ENCODE results near the gene OGFOD2.

OGFOD2 gene

DNA sequence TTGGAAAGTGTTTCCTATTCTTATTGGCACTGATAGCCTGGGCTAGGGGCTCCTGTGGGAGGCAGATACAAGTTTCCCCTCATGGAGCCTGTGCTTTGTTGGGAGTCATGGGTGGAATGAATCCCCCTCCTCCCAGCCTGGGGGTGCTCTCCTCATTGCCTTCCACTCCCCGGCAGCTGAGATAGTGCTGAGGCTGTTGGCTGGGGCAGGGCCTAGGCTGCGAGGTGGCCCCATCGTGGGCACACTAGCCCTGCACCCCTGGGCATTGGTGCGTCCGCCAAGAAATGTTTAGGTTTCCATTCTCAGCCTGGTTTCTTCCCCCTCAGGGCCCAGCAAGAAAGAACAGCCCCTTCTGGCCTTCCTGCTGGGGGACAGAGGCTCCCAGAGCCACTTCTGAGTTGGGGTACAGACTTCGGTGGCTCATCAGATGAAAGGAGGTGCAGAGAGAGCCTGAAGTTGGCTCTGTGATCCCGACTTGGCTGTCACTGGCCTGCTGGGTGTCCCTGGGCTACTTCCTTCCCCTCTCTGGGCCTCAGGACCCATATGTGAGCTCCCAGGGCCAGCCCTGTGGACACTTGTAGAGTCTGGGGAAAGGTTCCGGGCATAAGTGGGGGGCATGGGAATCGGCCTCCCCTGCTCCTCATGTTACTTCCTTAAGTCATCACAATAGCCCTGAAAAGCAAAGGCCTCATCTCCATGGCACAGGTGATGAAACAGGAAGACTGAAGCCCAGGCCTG is 2.8 kb downstream of the OGFOD2 start:
- no peak for DNase-seq

DNA sequence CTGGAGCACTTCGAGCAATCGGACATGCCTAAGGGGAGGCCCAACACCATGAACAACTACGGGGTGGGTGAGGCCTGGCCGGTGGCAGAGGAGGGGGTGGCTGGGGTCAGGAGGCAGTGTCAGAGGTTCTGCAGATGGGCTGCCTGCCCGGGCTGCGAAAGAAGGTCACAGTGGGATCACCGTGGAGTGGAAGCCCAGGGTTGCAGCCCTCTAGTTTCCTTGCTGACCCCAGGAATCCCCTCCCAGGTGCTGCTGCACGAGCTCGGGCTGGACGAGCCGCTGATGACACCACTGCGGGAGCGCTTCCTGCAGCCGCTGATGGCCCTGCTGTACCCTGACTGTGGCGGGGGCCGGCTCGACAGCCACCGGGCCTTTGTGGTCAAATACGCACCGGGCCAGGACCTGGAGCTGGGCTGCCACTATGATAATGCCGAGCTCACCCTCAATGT is 3.5 kb downstream of the OGFOD2 start:
- no peak for DNase-seq

DNA sequence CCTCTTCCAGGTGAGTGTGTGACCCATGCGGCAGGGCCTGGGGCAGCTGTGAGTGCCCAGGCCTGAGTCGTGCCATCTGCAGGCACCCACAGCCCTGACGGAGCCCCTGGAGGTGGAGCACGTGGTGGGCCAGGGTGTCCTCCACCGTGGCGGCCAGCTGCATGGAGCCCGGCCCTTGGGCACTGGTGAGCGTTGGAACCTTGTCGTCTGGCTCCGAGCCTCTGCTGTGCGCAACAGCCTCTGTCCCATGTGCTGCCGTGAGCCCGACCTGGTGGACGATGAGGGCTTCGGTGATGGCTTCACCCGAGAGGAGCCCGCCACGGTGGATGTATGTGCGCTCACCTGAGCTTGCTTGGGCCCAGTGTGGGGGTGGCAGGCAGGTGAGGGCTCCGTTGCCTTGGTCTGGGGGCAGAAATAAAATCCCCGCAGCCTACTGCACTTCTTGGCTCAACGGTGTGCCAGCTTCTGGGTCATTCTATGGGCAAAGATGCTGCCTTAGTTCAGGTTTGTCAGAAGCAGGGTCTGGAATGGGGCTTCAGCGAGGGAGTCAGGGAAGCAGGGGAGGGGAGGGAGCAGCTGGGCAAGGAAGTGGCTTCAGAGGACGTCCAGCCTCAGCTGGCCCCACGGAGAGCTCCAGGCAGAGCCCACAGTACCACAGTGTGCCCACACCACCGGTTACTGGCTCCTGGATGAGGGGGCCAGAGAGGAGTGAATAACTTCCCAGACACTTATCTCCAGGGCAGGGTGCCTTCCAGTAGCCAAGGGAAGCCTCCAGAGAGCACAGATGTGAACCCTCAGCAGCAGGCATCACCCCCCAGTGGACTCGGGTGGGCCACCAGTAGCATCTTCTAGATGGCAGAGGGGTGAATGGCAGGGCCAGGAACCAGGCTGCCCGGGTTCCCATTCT is 4.2 kb downstream of the OGFOD2 start:
- no peak for DNase-seq

DNA sequence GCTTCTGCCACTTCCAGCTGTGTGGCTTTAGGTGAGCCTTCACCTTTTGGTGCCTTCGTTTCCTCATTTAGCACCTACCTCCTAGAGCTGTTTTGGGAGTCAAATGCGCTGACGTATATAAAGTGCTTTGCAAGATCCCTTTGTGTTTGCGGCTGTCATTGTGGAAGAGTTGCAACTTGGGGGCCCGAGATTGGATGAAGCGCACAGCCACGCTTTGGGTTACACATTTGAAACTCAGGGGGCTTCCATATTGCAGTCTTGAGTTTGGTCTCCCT is 4.8 kb downstream of the OGFOD2 start:
- no peak for DNase-seq

DNA sequence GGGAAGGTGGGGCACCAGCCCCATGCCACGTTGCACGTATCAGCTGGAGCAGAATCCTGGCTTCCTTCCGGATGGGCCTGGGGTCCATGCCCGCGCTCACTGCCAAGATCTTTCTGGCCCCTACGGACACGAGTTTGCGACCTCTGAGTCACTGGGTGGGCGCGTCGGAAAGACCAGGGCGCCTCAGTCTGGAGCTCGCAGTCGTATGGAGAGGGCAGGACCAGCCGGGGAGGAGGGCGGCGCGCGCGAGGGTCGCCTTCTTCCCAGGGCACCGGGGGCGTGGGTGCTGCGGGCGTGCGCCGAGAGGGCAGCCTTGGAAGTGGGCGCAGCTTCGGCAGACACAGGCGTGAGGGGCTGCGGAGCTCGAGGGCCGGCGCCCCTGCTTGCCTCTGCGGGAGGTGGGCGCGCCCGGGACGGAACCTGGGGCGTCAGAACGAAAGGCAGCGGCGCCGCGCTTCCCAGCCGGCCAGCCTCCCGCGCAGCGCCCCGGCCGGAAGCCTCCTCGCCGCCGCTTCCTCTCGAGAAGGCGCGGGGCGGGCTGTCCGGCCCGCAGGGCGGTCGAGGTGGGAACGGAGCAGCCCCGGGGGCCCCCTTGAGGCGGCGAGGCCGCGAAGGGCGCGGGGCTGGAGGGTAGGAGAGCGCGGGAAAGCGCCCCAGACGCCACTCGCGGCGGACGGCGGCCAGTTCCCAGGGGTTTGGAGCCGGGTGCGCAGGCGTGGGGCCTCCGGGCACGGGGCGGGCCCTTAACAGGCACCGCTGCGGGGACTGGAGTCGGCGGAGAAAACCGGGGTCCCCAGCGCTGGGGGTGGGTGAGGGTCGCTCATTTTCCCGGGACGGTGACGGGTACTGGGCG is 5.4 kb downstream of the OGFOD2 start, which contains the start of gene ARL6IP4:
Gene ARL6IP4 (plus strand): TSS at position 499 of the 853 bp plus-strand sequence. CDS start 459 bp downstream, outside the sequence.
- DNase-seq: peak; percentile 42

DNA sequence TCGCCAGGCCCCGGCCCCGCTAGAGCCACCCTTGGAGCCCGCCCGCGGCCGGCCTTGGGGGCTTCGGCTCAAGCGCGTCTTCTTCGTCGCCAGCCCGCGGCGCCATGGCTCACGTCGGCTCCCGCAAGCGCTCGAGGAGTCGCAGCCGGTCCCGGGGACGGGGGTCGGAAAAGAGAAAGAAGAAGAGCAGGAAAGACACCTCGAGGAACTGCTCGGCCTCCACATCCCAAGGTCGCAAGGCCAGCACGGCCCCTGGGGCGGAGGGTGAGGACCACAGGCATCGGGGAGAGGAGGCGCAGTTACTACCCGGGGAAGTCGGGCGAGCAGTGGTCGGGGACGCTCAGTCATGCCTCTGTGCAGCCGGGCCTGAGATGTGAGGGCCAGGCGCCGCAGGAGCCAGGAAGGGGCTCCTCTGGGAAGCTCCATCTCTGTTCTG is 6.0 kb downstream of the OGFOD2 start:
- DNase-seq: peak; percentile 49

DNA sequence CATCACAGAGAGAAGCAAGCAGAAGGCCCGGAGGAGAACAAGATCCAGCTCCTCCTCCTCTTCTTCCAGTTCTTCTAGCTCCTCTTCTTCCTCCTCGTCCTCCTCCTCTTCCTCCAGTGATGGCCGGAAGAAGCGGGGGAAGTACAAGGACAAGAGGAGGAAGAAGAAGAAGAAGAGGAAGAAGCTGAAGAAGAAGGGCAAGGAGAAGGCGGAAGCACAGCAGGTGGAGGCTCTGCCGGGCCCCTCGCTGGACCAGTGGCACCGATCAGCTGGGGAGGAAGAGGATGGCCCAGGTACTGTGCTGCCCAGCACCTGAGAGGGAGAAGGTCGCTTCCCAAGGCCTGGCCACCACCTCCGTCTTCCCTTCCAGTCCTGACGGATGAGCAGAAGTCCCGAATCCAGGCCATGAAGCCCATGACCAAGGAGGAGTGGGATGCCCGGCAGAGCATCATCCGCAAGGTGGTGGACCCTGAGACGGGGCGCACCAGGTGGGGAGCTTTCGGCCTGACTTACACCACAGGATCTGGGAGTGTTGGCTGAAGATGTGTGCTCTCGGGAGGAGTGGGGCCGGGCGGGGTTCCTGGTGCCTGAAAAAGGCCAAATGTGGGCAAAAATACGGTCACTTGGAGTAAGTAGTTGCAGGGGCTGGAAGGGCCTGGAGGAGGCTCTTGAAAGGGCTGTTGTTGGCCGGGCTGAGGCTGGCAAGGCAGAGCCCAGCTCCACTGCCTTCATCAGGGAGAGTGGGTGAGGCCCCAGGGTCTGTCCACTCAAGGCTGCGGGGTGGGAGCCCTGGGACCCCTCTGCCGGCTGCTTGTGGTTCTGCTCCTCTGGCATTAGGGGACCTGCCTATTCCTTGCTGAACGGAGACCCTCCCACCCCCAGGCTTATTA is 6.8 kb downstream of the OGFOD2 start:
- DNase-seq: no peak

DNA sequence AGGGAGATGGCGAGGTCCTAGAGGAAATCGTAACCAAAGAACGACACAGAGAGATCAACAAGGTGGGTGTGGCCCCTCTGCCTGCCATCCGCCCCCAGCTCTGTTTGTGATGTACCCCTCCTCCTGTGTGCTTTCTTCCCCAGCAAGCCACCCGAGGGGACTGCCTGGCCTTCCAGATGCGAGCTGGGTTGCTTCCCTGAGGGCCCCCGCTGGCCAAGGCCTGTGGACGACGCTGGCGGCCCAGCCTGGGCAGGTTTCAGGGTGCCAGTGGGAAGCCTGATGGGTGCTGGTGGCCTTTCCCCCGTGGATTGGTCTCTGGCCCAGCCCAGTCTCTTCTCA is 7.4 kb downstream of the OGFOD2 start:
- no peak for DNase-seq

DNA sequence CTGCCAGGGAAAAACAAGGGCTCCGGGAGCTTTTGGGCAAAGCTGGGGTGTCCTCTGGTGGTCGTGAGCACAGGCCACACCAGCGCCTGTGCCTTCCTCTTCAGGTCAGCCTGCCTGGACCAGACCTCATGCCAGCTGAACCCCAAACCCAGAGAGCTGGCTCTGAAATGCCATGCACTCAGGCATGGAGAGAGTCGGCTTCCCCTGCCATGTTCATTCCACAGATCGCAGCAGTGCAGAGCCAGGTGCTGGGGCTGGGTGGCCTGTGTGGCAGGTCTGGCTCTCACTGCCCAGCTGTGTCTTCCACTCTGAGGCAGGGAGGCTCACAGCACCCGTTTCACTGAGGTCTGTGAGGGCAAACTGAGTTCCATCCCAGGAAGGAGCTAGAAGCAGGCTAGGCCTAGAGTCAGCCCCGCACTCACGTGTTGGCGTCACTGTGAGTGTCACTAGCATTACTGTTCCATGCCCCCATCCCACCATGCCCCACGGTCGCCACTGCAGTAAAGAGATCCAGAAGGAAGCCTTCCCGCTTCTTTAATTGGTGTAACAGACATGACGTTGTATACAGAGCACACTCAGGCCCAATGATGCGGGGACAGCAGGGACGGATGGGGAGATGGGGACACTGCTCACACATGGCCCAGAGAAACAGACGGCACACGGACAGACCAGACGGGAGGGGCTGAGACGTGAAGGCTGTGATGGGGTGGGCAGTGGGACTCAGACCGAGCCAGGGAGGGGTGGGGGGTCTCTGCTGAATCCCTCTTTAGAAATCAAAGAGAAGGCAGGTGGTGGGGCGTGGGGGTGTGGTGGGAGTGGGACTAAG is 8.1 kb downstream of the OGFOD2 start:
- no peak for DNase-seq

DNA sequence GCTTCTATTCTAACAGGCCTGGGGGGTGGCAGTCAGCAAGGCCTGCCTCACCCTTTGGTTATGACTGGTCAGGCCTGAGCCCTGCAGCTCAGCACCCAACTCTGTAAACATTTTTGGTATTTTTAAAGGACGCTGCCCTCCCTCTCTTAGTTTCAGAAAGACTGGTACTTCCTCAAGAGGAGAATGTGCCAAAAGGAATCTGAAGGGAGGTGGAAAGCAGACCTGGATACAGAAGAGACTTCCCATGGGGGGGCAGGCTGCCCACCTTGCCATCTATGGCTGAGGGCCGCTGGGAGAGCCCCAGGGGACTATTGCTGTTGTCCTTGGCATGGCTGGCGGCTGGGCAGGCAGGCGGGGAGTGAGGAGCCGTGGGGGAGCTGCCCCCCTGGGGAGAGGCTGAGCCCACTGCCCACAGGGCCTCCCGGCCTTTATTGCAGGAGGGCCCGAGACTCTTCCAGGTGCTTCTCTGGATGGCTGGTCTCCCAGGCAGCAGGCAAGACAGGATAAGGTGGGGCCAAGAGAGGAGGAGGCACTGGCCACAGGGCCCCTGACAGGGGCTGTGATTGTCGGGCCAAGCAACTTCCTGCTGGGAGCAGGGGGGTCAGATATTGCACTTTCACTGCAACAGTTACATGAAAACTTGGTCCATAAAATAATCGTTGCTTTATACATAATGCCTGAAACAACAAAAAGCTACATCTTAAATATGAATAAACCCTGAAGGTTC is 8.9 kb downstream of the OGFOD2 start:
- DNase-seq: no peak

DNA sequence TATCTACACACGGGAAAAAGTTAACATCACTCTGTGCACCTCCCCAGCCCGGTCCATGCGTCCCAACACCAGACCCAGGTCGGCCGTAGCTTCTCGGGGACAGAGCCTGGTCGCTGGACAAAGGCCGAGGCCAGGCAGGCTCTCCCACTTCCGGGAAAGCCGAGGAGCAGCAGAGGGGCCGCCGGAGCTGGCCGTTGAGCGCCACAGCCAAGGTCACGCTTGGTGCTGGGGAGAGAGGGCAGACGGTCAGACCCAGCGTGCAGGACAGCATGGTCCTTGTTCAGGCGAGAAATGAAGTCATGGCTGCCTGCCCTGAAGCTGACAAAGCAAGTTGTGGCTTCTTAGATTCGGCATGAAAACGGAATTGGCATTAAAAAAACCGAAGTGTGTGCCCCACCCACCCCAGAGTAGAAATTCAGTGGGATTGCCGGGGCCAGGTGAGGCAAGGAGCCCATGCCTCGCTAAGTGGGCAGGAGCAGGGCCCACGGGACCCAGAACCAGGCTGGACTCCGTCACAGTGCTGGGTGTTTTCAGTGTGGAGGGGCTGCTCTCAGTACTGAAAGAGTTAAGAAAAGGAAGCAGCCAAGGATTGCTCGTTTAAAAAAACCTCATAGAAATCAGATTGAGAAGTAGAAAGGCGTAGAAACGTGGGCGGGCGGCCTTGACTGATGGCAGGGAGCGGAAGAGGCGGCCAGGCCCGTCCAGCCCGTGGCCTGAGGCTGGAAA is 9.7 kb downstream of the OGFOD2 start:
- DNase-seq: no peak

DNA sequence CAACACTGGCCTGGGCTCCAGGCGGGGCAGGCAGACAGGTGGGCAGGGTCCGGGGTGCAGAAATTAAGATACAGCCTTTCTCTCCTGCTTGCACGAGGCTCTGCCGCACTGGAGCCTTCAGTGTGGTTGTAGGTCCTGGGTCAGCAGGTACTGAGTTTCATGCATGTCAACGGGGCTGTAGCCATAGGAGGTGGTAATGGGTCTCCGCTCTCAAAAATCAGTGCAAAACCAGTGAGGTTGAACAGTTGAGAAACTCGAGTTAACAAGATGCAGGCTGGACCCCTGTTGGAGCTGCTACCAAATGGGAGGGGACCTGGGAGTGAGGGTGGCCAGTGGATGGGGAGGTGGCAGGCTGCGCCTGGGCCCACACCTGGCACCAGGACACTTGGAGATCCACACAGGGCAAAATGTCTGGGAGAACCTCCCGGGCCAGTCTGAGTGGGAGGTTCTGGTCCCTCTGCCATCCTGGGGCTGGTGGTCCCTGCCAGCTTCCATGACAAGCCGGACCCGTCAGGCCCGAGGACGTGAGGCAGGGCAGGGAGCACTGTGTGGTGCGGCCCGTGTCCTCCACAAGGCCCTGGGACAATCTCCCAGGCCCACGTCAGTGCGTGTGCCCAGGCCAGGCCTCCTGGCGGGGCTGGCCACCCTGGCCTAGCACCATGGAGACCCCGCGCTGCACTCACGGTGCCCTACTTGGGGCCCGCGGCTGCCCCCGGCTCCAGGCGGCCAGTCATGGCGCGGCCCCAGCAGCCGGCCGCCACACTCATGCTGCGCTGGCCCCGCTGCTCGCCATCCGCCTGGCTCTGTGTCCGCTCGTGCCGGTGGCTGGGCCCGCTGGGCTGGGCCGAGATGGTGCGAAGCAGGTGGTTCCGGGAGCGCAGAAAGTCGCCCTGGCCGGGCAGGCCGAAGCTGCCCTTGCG is 10.6 kb downstream of the OGFOD2 start:
- no peak for DNase-seq

DNA sequence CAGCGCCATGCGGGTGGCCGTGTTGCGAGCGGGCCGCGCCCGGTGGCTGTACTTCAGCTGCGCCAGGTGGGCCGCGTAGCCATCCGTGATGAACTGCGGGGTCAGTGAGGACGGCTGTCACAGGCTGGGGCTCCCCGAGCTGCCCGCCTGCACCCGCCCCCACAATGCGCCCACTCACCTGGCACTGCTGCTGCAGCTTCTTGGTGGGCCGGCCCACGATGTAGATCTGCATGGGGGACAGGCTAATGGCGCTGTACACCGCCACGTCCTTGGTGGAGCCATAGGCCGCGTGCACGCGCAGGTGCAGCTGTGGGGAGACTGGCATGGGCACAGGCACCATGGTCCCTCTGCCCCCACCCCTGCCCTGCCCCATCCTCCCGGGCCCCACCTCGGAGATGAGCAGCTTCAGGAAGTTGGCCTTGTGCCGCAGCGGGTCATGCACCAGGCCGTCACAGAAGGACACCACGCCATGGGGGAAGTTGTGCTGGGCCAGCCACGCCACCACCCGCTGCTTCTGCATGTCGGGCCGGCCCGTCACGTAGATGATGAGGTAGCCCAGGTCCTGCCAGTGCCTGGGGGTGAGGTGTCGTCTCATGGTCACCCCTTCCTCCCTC is 11.3 kb downstream of the OGFOD2 start:
- no peak for DNase-seq

DNA sequence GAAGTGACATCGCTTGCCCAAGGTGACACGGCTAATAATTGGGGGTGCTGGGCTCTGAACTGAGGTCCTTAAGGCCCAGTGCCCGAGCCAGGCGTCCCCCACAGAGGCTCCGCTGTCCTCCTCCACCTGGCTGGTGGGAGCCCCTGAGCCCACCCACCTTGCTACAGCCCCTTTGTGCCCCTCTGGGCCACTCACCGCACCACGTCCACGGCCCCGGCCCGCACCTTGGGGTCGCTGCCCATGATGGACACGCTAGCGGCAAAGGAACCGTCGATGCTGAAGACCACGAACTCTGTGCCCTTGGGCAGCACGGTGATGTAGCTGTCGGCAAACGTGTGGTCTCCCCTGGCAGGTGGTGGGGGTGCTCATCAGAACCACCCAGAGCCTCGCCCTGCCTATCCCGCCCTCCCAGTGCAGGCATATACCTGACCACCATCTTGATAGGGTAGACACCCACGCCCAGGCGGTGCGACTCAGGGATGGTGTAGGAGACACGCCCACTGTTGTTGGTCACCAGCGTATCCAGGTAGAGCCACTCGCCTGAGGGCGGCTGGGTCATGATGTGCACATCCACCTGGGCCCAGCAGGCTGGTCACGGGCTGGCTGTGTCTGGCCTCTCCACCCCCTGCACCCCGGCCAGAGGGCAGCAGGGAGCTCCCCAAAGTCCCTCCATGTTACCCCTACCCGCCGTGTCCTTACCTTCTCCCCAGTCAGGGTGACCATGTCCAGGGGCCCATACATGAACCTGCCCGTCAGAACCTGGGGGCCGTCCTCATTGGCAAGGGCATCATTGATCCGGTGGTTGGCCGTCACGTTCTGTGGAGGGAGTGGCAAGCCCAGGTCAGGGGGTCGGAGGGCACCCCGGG is 12.3 kb downstream of the OGFOD2 start:
- DNase-seq: no peak

DNA sequence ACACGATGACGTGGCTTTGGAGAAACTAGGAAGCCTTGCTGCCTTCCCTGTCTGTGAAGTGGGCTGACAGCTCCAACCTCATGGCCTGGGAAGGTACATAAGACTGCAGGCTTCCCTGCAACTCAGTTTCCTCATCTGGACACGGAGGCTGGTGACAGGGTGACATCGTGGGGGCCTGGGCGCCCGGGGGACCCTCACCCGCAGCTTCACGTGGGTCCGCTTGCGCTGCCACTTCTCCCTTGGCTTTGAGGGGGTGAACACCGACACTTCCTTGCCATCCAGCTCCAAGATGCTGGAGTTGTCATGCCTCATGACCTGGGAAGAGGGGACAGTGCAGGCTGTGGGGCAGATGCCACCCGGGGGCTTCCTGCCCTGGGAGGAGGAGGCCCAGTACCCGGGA is 13.0 kb downstream of the OGFOD2 start:
- no peak for DNase-seq

DNA sequence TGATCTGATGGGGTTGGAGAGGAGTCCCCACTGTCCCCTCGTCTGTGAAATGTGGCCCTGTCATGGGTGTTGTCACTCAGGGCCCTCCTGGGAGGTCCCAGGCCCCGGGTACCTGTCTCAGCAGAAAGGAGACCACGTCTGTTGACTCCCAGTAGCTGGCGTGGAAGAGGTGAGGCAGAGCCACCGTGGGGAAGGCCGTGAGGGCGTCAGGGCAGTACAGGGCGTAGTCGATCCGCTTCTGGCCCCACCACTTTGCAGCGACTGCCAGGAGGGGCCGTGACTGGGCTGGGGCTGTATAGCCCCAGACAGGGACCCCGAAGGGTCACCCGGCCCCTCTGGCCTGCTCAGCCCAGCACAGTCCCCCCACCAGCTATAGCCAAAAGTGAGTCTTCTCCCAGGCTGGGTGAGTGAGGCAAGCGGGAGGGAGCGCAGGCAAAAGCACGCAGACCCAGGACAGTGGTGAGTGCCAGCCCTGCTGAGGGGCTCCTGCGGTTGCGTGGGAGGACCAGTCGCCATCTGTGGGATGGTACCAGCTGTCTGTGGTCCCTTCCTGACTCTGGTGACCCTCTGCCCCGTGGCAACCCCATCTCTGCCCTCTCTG is 13.7 kb downstream of the OGFOD2 start:
- DNase-seq: no peak

Data from KG1 (cell line).